SH-SY5Y (cell line): Measurements from ENCODE around the gene PSEN2.

Source experiments
- GATA2 ChIP-seq: IDR thresholded peaks from 2 replicates; pipeline ENCODE4 v1.6.1; 2011; ENCODE audit warnings: mild to moderate bottlenecking, low read depth, low read length
- GATA3 ChIP-seq: IDR thresholded peaks from 2 replicates; pipeline ENCODE4 v1.6.1; 2011; ENCODE audit warnings: low read depth, mild to moderate bottlenecking, low read length, moderate library complexity

GRCh38 chr1:226872437-226872836, 2.0 kb downstream of the PSEN2 start:
- TF ChIP-seq GATA3 (no peak), GATA2 (no peak)
